ENCODE measurements around the gene HOXD8.

HOXD8 gene

GRCh38 chr2:176098366-176099158, 30.9 kb upstream of the HOXD8 start:
- TF ChIP-seq CTCF (IDR thresholded peaks at IDR 0.05; ENCODE audit: extremely low read depth, insufficient read depth, missing control alignments), result no peak
- in situ Hi-C loops (cut with MboI; ENCODE audit: low pct_unique_long_range_greater_than_20kb, low sequenced_read_pairs, unreplicated experiment), result loop anchor here (25.0 kb wide), 2 partner anchors 411 to 1761 kb away; partner anchors contain the start of gene SP9
- DNase-seq (ENCODE audit: low spot score), result no peak

GRCh38 chr2:176099159-176099727, 30.3 kb upstream of the HOXD8 start:
- DNase-seq (ENCODE audit: low spot score), result no peak
- in situ Hi-C loops (cut with MboI; ENCODE audit: low pct_unique_long_range_greater_than_20kb, low sequenced_read_pairs, unreplicated experiment), result loop anchor here (25.0 kb wide), 2 partner anchors 412 to 1762 kb away; partner anchors contain the start of gene SP9
- no peak for TF ChIP-seq CTCF (IDR thresholded peaks at IDR 0.05; ENCODE audit: extremely low read depth, insufficient read depth, missing control alignments)

GRCh38 chr2:176099728-176100546, 29.6 kb upstream of the HOXD8 start, which contains the start of gene HOXD12:
Gene HOXD12, plus strand, starts transcription at chr2:176099795. Its CDS starts 7 bp downstream, at chr2:176099802.
- in situ Hi-C loops (cut with MboI; ENCODE audit: low pct_unique_long_range_greater_than_20kb, low sequenced_read_pairs, unreplicated experiment), result loop anchor here (25.0 kb wide), 3 partner anchors 413 to 1763 kb away; partner anchors contain the start of gene SP9
- TF ChIP-seq CTCF (IDR thresholded peaks at IDR 0.05; ENCODE audit: extremely low read depth, insufficient read depth, missing control alignments), result no peak
- DNase-seq (ENCODE audit: low spot score), result no peak

GRCh38 chr2:176100547-176101140, 28.9 kb upstream of the HOXD8 start:
- DNase-seq (ENCODE audit: low spot score), result no peak
- TF ChIP-seq CTCF (IDR thresholded peaks at IDR 0.05; ENCODE audit: extremely low read depth, insufficient read depth, missing control alignments), result no peak
- in situ Hi-C loops (cut with MboI; ENCODE audit: low pct_unique_long_range_greater_than_20kb, low sequenced_read_pairs, unreplicated experiment), result loop anchor here (25.0 kb wide), 1 partner anchor 738 kb away; no protein-coding TSS in a partner anchor

GRCh38 chr2:176101216-176101830, 28.2 kb upstream of the HOXD8 start:
- no peak for DNase-seq (ENCODE audit: low spot score)
- TF ChIP-seq CTCF (IDR thresholded peaks at IDR 0.05; ENCODE audit: extremely low read depth, insufficient read depth, missing control alignments), result no peak
- in situ Hi-C loops (cut with MboI; ENCODE audit: low pct_unique_long_range_greater_than_20kb, low sequenced_read_pairs, unreplicated experiment), result loop anchor here (25.0 kb wide), 1 partner anchor 739 kb away; no protein-coding TSS in a partner anchor
